Activated T-cell treated with anti-CD3 and anti-CD28 coated beads for 1 hour (primary cell): ENCODE measurements around the gene ZNF177.
"Not testable (repeated sequence)": the region's sequence is repeated elsewhere in the genome, so short reads cannot be mapped to it uniquely, and the experiment has no call there.

ENCODE experiments used
- DNase-seq: peaks from one replicate; pipeline ENCODE4 v3.0.0-alpha.2; 2020; ENCODE audit warnings: low read depth

ZNF177 gene

DNA sequence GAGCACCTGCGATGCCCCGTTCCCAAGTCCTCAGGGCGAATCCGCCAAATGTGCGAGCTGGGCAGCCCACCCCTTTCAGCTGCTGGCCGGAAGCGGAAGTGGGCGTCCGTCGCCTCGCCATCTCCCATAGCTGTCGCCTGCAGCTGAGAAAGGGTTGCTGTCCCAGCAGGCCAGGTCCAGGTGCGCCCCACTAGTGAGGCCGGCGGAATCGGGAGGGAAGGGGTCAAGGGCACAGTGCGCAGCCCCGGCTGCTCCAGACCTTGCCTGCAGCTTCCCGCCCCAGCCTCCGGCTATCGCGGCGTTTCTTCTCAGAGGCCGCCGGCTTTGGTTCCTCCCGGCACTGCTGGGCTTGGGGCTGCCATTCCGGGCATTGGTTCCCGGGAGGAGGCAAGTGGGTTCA is at the start of gene ZNF177:
Gene ZNF177 (plus strand): TSS at position 109 of the 400 bp plus-strand sequence. CDS start 15,299 bp downstream, outside the sequence.
- DNase-seq, result no peak

DNA sequence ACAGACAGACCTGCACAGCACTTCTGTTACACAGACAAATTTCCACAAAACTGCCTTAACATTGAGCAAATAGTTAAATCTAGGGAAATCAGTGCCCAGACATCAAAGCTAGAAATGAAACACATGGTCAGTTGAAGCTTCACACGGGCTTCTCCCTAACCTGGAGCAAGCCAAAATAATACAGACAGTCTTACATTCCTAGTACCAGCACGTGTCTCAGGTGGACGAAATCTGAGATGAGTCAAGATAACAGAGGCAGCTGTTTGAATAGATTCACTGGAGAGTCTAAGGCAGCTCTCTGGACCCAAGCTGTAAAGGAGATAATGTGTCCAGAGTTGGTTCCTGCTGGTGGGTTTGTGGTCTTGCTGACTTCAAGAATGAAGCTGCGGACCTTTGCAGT is 49.1 kb upstream of the ZNF177 start:
- DNase-seq, result no peak

DNA sequence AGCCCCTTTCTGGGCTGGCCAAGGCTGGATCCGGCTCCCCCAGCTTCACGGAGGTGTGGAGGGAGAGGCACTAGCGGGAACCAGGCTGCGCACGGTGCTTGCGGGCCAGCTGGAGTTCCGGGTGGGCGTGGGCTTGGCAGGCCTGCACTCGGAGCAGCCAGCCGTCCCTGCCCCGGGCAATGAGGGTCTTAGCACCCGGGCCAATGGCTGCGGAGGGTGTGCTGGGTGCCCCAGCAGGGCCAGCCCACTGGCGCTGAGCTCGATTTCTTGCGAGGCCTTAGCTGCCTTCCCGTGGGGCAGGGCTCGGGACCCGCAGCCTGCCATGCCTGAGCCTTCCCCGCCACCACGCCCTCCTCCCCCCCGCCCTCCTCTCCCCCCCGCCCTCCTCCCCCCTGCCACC is 41.5 kb upstream of the ZNF177 start:
- no peak for DNase-seq

DNA sequence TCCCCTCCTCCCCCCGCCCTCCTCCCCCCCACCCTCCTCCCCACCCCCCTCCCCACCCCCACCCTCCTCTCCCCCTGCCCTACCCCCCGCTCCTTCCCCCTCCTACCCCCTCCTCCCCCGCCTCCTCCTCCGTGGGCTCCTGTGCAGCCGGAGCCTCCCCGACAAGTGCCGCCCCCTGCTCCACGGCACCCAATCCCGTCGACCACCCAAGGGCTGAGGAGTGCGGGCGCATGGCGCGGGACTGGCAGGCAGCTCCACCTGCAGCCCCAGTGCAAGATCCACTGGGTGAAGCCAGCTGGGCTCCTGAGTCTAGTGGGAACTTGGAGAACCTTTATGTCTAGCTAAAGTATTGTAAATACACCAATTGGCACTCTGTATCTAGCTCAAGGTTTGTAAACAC is 41.1 kb upstream of the ZNF177 start:
- DNase-seq, result not testable (repeated sequence)

DNA sequence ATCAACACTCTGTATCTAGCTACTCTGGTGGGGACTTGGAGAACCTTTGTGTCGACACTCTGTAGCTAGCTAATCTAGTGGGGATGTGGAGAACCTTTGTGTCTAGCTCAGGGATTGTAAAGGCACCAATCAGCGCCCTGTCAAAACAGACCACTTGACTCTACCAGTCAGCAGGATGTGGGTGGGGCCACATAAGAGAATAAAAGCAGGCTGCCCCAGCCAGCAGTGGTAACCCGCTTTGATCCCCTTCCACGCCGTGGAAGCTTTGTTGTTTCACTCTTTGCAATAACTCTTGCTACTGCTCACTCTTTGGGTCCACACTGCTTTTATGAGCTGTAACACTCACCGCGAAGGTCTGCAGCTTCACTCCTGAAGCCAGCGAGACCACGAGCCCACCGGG is 40.6 kb upstream of the ZNF177 start:
- not testable (repeated sequence) for DNase-seq

DNA sequence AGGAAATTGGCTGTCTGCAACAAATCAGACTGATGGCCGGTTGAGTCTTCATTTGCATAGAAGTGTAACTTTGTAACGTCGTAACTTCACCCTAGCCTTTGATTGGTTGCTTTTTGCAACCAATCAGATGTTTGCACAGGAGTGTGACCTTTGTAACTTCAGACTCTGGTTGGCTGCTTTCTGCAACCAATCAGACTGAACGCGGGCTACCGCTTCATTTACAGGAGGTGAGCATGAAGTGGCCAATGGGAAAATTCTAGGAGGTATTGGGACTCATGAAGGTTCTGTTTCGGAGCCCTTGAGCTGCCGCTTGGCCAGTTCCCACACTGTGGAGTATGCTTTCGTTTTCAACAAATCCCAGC is 39.3 kb upstream of the ZNF177 start:
- no peak for DNase-seq

DNA sequence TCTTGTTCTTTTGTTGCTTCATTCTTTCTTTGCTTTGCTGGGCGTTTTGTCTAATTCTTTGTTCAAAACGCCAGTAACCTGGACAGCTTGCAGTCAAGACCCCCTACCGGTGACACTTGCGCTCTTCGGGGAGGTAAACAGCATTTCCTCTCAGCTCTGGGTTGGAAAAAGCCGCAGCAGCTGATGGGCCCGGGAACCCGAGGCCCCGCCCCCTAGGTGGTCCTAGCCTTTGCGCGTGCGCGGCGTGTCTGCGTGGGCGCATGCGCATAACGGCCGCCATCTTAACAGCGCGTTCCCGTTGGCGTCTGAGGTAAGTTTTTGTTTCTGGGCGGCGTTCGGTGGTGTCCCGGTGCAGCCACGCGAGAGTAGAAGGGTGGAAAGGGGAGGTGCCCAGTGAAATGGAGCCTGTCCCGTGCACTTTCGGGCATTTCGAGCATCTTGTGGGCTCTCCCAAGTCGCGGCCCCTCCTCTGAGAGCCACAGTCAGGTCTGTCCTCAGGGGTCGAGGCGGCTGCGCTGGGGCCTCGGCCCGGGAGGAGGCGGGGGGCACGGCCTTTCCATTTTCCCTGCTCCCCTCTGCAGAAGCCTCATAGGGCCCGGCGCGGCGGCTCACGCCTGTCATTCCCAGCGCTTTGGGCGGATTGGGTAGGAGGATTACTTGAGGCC is 38.8 kb upstream of the ZNF177 start, which contains the start of gene ZNF559:
Gene ZNF559 (plus strand): TSS at position 261 of the 665 bp plus-strand sequence. CDS start 14,371 bp downstream, outside the sequence.
- peak; percentile 98 for DNase-seq

DNA sequence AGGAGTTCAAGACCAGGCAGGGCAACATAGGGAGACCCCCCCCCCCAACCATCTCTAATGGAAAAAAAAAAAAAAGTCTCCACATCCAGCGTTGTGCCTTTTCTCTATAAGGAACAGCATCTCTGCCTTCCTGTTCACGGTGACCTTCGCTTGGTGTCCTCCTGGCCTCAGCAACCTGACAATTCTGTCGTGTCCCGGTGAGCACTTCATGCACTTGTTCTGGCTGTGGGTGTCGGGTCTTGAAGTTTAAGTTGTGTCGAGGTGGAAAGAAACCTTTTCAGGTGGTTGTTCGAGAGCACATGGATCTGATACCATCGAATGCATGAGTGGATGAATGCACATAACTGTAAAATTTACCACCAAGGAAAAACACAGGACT is 38.2 kb upstream of the ZNF177 start:
- DNase-seq, result no peak

DNA sequence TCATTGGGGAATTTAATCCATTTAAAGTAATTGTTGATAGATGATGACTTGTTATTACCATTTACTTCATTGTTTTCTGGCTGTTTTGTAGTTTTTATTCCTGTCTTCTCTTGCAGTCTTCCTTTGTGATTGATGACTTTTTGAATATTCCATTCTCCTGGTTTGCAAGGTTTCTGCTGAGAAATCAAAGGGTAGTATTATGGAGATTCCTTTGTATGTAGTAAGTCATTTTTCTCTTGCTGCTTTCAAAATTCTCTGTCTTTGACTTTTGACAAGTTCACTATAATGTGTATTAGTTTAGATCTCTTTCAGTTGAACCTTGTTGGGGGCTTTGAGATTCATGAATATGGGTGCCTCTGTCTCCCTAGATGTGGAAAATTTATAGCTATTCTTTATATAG is 32.8 kb upstream of the ZNF177 start:
- no peak for DNase-seq

DNA sequence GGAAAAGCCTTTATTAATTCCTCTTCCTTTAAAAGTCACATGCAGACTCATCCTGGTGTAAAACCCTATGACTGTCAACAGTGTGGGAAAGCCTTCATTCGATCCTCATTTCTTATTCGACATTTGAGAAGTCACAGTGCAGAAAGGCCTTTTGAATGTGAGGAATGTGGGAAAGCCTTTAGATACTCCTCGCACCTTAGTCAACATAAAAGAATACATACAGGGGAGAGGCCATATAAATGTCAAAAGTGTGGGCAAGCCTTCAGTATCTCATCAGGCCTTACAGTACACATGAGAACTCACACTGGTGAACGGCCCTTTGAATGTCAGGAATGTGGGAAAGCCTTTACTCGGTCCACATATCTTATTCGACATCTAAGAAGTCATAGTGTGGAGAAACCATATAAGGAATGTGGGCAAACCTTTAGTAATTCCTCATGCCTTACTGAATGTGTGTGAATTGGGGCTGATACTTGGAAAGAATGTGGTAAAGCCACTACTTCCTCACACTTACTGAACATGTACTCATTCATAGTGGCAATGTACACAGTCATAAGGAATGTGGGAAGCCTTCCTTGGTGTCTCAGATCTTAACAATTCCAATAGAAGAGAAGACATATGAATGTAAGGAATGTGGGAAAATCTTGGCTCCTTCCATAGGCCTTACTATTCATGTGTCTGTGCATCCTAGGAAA is 20.1 kb upstream of the ZNF177 start:
- DNase-seq, result no peak

DNA sequence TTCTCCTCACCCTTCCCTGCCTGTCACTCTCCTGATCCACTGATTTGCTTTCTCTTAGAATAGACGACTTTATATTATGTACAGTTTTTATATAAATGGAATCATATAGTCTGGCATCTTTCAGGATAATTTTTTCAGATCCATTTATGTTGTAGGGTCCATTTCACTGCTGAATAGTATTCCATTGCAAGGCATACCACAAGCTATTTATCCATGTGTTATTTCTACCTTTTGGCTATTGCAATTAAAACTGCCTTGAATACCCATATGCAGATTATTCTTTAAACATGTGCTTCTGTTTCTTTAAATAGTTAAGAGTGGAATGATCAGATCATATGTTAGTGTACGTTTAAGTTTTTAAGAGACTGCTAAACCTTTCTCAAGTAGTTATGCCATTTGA is 17.8 kb upstream of the ZNF177 start:
- DNase-seq, result no peak

DNA sequence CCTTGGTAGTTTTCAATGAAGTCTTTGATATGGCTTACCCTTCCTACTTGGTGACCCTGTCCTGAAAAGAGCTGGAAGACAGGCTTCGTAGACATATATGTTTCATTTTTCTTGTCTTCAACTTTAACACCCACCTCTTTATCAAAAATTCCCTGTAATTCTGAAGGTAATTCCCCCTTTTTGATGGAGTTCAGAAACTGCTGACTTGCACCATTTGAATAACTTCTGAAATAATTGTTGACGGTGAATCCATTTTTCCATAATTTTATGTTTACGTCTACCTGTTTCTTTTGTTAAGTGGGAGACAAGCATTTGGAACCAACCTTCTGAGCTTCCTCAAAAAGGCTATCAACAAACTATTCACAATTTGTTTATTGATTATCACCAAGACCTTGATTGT is 14.6 kb upstream of the ZNF177 start:
- DNase-seq, result no peak

DNA sequence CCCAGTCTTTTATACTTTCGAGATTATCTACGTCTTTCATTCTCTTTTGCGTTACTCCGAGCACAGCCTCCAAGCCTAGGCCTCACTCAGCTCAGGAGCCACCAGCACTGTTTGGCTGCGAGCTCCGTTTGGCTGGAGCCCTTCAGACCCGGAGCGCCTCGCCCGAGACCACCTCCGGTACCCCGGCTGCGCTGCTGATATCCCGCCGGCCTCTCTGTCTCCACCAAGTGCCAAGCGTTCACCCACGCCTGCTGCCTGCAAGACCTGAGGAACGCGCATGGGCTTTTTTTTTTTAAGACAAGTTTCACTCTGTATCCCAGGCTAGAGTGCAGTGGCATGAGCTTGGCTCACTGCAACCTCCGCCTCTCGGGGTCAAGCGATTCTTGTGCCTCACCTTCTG is 14.1 kb upstream of the ZNF177 start:
- DNase-seq, result no peak

DNA sequence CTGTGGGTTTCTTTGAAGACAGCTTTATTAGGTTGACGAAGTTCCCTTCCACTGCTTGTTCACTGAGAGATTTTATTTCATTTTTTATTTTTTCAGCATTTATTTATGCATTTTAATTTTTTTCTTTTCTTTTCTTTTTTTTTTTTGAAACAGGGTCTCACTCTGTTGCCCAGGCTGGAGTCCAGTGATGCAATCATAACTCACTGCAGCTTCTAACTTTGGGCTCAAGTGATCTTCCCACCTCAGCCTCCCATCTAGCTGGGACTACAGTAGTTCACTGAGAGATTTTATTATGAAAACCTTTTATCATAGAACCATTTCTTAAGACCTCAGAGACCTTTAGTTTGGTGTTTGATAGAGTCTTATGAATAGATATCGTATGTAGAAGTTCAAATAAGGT is 10.3 kb upstream of the ZNF177 start:
- DNase-seq, result no peak

DNA sequence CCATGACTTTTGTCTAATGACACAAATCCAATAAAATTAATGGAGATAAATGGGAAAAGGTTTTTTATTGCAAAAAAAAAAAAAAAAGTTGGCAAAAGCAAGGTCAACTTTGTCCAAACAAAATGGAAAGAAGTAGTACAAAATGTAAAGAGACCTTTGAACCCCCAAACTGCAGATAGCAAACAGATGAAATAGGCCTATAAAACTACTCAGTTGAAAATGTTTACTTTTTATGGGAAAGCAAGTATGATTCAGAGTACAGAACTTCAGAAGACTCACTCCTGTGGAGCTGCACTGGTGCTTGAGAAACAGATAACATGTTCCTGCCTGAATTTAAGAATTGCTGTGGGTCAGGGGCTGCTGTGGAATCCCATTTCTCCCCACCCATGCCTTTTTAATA is 9.8 kb upstream of the ZNF177 start:
- DNase-seq, result no peak

DNA sequence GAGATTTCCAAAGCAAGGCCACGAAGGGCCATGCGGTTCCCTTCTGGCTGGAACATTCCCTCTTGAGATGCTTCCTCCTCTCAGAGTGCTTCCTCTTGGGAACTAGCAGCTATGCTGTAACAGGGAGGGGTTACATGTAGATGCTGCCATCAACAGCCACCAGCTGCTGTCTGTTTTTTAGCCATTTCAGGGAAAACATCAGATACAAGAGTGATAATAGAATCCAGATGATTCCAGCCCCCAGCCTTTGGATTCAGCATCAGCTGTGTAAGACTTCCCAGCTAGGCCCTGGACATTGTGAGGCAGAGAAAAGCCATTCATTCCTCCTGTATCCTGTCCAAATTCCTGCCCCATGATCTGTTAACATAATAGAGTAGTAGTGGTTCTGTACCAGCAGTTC is 8.2 kb upstream of the ZNF177 start:
- DNase-seq, result no peak

DNA sequence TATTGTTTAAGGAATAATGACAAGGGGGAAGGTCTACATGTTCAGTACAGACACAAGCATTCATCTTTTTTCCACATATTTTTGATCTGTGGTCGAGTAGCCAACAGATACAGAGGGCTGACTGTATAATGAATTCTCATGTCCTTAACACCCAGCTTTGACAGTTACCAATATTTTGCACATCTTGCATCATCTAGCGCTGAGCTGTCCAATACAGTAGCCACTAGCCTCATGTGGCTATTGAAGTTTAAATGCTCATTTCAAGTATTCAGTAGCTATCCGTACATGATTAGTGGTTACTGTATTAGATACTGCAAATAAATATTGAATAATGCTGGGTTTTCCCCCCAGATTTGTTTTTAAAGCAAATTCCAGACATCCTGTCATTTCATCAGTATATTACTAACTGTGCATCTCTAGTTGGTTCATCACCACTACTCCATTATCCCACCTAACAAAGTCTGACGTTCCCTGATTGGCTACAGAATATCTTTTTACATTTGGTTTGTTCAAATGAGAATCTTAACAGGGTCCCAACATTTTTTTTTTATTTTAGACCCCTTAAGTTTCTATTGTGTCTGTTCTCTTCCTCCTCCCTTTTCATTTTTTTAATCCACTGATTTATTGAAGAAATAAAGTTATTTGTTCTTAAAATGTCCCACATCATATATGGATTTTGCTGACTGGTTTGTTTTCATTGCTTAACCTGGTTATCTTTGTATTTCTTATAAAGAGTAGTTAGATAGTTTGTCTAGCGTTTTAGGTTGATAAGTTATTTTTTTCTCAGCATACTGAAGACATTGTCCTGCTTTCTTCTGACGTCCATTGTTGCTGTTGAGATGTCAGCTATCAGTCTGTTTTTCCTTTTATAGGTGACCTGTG is 8.2 kb downstream of the ZNF177 start:
- no peak for DNase-seq

DNA sequence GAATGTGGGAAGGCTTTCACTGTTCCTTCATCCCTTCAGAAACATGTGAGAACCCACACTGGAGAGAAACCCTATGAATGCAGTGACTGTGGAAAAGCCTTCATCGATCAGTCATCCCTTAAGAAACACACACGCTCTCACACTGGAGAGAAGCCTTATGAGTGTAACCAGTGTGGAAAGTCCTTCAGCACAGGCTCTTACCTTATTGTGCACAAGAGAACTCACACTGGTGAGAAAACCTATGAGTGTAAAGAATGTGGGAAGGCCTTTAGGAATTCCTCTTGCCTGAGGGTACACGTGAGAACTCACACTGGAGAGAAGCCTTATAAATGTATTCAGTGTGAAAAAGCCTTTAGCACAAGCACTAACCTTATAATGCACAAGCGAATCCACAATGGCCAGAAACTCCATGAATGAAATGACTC is 18.6 kb downstream of the ZNF177 start:
- DNase-seq, result no peak

DNA sequence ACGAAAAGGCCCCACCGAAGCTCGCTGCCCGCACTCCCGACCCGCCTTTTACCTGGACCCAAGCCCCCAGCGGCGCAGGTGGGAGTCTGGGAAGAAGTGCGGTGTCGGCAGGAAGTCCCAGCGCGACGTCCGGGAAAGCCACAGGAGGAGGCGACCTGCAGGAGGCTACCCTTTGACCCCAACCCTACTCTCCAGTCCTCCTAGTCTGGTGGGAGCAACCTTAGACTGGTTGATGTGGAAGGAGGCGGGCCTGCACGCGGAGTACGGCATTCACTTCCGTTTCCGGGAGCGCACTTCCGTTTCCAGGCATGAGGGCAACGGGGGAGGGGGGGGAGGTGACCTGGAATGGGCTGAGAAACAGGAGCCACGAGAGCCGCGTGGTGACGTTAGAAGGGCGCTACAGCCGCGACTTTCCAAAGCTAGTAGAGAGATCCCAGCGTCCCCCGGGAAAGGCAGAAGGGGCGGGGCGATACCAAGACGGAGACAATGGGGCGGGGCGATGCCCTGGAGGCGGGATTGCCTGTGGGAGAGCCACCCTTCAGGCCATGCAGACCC is 44.1 kb downstream of the ZNF177 start:
- DNase-seq, result peak; percentile 16

DNA sequence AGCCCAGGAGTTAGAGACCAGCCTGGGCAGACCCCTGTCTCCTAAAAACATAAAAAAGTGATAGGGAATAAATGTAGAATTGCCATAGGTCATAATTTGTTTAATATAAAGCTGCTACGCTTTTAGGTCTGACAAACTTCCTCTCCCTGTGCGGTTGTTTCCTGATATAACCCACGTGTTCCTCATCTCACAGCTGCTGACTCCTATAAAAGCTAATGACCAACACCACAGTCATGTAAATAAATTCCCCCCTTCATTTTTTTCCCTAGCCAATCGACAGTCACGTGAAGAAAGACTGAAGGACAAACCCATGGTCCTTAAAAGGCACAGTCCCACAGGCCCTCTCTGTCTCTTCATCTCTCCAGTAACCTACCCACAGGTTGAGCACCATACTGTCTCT is 45.0 kb downstream of the ZNF177 start:
- no peak for DNase-seq

DNA sequence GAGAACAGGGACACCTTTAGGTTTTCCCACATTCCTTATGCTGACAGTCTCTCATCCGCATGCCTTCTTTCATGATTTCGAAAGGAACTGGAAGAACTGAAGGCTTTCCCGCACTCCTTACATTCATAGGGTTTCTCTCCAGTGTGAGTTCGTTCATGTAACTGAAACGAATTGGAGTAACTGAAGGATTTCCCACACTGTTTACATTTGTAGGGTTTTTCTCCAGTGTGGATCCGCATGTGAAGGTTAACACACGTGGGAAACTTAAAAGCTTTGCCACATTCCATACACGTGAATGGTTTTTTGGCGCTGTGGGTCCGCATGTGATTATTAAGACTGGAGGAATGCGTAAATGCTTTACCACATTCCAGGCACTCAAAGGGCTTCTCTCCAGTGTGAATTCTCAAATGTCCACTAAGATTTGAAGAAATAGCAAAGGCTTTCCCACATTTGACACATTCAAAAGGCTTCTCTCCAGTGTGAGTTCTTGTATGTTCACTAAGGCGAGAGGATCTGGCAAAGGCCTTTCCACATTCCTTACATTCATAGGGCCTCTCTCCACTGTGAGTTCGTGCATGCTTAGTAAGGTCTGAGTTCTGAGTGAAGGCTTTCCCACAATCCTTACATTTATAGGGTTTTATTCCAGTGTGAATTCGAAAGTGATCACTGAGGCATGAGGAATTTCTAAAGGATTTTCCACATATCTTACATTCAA is 50.6 kb downstream of the ZNF177 start:
- no peak for DNase-seq

DNA sequence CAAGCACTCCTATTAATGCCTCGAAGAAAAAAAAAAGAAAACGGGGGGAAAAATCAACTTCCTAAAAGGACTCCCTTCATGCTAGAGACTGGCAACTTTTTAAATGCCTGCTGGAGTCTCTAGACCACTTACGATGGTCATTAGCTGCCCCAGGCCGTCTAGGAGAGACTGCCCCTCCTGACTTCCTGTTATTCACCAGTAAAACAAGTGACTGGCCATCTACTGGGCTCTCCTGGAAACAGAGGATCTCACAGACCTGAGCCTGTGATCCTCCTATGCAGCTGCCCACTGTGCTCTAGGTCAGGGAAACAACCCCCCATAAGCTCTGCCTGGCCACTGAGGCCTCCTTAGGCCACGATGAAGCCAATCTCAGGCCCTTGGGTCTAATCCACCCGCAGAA is 65.1 kb downstream of the ZNF177 start:
- no peak for DNase-seq
